Chondrocyte (in vitro differentiated cells): ENCODE measurements around the gene GH2. TPM values are rescaled to one million over a fixed set of nuclear protein-coding genes. Genes with fewer than 3 reads are reported as not detected.

Experiments used
- DNase-seq: peaks from one replicate; pipeline ENCODE4 v3.0.0; 2021; ENCODE audit warnings: mixed read lengths, low spot score
- H3K27ac Mint-ChIP-seq: one replicate; pipeline ENCODE4 v1.8.0; 2021; ENCODE audit warnings: mild to moderate bottlenecking, moderate library complexity, mixed read lengths; ENCODE audit not compliant: unreplicated experiment
- H3K27me3 Mint-ChIP-seq: 2 replicates; pipeline ENCODE4 v1.8.0; 2021; ENCODE audit warnings: low read depth, mixed read lengths
- H3K36me3 Mint-ChIP-seq: 2 replicates; pipeline ENCODE4 v1.8.0; 2021; ENCODE audit warnings: low read depth, mixed read lengths
- H3K4me1 Mint-ChIP-seq: 2 replicates; pipeline ENCODE4 v1.8.0; 2021; ENCODE audit warnings: low read depth, mild to moderate bottlenecking, mixed read lengths
- H3K4me3 Mint-ChIP-seq: one replicate; pipeline ENCODE4 v1.8.0; 2021; ENCODE audit warnings: mild to moderate bottlenecking, moderate library complexity, mixed read lengths; ENCODE audit not compliant: unreplicated experiment
- H3K9me3 Mint-ChIP-seq: 2 replicates; pipeline ENCODE4 v1.8.0; 2021; ENCODE audit warnings: low read depth, mixed read lengths
- total RNA-seq: library from RNA; stranded (reverse); gene quantifications from 3 replicates; pipeline ENCODE4 v1.2.1, GENCODE V29; 2021
- TF ChIP-seq, protein P1 (sequence below): fragments of 200-600 bp; sonication (generic); IDR thresholded peaks from 2 replicates; pipeline ENCODE4 v1.5.0; 2021; ENCODE audit warnings: antibody characterized with exemption, mild to moderate bottlenecking, moderate library complexity

GH2 gene
- total RNA-seq, 1 donor from 2014 or later, result not detected

DNA sequence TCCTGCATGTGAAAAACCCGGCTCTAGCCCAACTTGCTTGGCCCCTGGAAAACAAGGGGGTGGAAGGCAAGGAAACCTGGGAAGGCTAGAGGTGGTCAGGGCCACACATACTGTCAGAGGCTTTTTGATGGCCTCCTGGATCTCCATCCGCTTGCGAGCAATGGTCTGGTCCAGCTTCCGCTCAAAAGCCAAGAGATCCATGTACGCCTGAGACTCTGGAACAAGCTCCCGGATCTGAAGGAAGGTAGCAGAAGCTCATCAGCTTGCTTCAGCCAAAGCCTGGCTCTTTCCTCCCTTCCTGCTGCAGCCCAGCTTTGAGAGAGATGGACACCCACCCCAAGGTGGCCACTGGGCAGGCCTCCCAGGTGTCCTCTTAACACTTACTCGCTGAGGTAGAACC is 44.9 kb downstream of the GH2 start:
- H3K27ac Mint-ChIP-seq, result no peak overlapping the region
- H3K36me3 Mint-ChIP-seq, result peaks cover 13% of the 10 kb centered on the region
- DNase-seq, result no peak
- TF ChIP-seq, protein P1, sequence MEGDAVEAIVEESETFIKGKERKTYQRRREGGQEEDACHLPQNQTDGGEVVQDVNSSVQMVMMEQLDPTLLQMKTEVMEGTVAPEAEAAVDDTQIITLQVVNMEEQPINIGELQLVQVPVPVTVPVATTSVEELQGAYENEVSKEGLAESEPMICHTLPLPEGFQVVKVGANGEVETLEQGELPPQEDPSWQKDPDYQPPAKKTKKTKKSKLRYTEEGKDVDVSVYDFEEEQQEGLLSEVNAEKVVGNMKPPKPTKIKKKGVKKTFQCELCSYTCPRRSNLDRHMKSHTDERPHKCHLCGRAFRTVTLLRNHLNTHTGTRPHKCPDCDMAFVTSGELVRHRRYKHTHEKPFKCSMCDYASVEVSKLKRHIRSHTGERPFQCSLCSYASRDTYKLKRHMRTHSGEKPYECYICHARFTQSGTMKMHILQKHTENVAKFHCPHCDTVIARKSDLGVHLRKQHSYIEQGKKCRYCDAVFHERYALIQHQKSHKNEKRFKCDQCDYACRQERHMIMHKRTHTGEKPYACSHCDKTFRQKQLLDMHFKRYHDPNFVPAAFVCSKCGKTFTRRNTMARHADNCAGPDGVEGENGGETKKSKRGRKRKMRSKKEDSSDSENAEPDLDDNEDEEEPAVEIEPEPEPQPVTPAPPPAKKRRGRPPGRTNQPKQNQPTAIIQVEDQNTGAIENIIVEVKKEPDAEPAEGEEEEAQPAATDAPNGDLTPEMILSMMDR, result no peak
- no peaks in the 10 kb centered on the region for H3K27me3 Mint-ChIP-seq
- peaks cover 25% of the 10 kb centered on the region for H3K4me1 Mint-ChIP-seq
- no peak overlapping the region for H3K4me3 Mint-ChIP-seq
- no peaks in the 10 kb centered on the region for H3K9me3 Mint-ChIP-seq

GRCh38 chr17:63835167-63835720 is 46.5 kb downstream of the GH2 start:
- DNase-seq, result no peak
- H3K36me3 Mint-ChIP-seq, result peaks cover 22% of the 10 kb centered on the region
- no peak overlapping the region for H3K4me3 Mint-ChIP-seq
- TF ChIP-seq, protein P1, result peak; percentile 28
- H3K27me3 Mint-ChIP-seq, result no peaks in the 10 kb centered on the region
- peaks cover 10% of the 10 kb centered on the region for H3K4me1 Mint-ChIP-seq
- peak overlapping the region; percentile 63 for H3K27ac Mint-ChIP-seq
- no peaks in the 10 kb centered on the region for H3K9me3 Mint-ChIP-seq

DNA sequence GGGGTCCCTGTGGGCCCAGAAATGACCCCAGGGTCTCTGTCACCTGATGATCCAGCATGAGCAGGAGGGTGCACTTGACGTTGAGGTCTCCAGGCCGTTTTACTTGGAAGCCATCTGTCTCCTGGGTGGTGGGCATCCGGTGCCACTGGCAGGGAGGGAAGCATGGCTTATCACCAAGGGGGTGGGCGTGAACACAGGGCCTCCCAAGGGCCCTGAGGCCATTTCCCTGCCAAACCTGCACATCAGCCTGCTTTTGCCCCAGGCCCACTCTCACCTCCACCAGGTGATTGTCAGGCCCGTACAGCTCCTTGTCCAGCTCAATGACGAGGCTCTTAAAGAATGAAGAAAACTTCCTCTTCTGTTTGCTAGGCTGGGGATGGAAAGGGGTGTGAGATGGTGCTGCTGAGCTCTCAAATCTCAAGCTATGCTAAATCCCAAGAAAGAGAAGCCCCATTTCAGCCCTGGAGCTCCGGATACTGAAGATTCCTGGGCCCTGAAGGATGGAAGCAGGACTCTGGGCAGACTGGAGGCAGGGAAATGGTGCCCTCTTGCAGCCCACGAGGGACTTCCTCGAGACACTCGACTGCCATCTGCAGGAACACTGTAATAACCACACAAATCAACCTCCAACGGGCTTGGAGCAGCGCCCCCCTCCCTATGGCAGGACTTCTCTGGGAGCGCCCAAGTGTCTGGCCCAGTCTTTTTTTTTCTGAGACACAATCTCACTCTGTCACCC is 47.1 kb downstream of the GH2 start:
- Mint-ChIP-seq H3K27ac (peak overlapping the region; percentile 63), H3K36me3 (peaks cover 27% of the 10 kb centered on the region), H3K27me3 (no peaks in the 10 kb centered on the region), H3K4me1 (peaks cover 11% of the 10 kb centered on the region), H3K9me3 (no peaks in the 10 kb centered on the region), H3K4me3 (no peak overlapping the region)
- TF ChIP-seq, protein P1, result peak; percentile 83
- no peak for DNase-seq

GRCh38 chr17:63833741-63834373 is 47.9 kb downstream of the GH2 start:
- DNase-seq, result no peak
- H3K27ac Mint-ChIP-seq, result no peak overlapping the region
- peaks cover 29% of the 10 kb centered on the region for H3K36me3 Mint-ChIP-seq
- H3K4me3 Mint-ChIP-seq, result no peak overlapping the region
- no peaks in the 10 kb centered on the region for H3K9me3 Mint-ChIP-seq
- no peaks in the 10 kb centered on the region for H3K27me3 Mint-ChIP-seq
- peaks cover 15% of the 10 kb centered on the region for H3K4me1 Mint-ChIP-seq
- TF ChIP-seq, protein P1, result no peak

DNA sequence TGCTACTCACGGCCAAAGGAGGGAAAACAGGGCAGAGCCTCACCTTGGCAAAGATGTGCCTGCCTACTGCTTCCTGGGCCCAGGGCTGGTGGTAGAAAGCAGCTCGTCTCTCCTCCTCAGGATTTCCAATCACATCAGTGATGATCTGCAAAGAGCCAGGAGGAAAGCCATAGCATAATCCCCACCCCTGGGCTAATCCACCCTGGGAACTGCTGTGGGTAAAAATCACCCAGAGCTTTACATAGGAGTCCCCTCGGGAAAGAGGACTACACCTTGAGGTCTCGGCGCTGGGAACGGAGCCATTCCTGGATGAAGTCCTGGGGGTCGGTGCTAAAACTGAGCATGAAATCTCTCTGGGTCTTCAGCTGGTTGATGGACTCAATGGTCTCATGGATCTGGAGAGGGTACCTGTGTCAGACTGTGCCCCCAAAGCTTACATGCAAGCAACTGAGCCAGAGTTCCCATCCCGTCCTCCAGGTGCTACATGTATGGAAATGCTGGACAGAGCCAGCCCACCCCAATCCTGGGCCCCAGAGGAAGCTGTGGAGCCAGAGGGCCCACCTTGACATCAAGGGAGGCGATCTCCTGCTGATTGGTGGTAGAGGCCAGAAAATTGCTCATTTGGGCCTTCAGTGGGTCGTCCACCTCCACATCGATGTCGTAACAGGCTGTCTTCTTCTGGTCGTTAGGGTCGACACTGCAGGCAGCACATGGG is 48.6 kb downstream of the GH2 start:
- no peaks in the 10 kb centered on the region for H3K9me3 Mint-ChIP-seq
- H3K36me3 Mint-ChIP-seq, result peaks cover 29% of the 10 kb centered on the region
- H3K4me3 Mint-ChIP-seq, result no peak overlapping the region
- no peak for DNase-seq
- H3K4me1 Mint-ChIP-seq, result peaks cover 18% of the 10 kb centered on the region
- H3K27me3 Mint-ChIP-seq, result no peaks in the 10 kb centered on the region
- no peak overlapping the region for H3K27ac Mint-ChIP-seq
- TF ChIP-seq, protein P1, result no peak
